SKM-1 treated with dmso at 0.1 percent for 144 hours (cell line): ENCODE measurements around the gene CYSLTR2.
"Not testable (repeated sequence)": the region's sequence is repeated elsewhere in the genome, so short reads cannot be mapped to it uniquely, and the experiment has no call there.

Source experiments
- DNase-seq: peaks from one replicate; lab custom pipeline; 2025; ENCODE audit not compliant: unreplicated experiment; lab: John Stamatoyannopoulos, UW

CYSLTR2 gene

GRCh38 chr13:48644141-48644540 lies 9.6 kb upstream of the CYSLTR2 start:
- DNase-seq = no peak

GRCh38 chr13:48644951-48645350 lies 8.8 kb upstream of the CYSLTR2 start:
- no peak for DNase-seq

DNA sequence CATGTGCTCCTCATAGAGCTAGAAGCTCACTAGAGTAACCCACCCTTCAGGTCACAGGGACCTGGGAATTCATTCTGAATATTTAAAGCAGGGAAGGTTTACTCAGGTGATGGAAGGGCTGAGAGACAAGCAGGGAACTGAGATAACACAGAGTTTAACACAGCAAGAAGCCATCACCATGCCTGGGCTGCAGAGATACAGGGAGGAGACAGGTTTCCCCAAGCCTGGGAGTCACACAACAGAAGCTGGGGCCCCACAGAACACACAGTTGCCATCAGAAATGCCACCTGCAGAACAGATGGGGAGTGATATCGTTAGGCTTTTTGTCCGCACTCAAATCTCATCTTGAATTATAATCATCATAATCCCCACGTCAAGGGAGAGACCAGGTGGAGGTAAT lies 7.9 kb upstream of the CYSLTR2 start:
- no peak for DNase-seq

DNA sequence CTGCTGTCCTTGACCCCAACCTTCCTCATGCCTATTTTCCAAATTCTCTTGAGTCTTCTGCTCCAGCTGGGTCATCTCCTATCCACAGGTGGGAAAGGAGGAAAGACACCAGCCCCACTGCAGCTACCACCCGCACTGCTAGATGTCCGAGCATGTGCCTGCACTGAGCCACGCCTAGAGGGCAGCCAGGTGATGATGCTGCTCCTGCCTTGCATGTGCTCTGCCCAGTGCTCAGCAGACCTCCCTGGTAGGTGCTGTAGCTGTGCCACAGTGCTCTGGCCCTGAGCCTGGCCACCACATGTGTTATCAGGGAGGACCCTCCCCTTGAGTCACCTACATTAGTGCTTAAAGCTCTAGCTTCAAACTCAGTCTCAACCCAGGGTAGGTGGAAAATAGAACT lies 6.9 kb upstream of the CYSLTR2 start:
- DNase-seq = no peak

- no peak for DNase-seq
Observed at GRCh38 chr13:48647625-48648024, 6.1 kb upstream of the CYSLTR2 start.

GRCh38 chr13:48648446-48648845 lies 5.3 kb upstream of the CYSLTR2 start:
- no peak for DNase-seq

- peak; percentile 36 for DNase-seq
Observed at GRCh38 chr13:48652851-48653471, 768 bp upstream of the CYSLTR2 start.

- DNase-seq = no peak
Observed at GRCh38 chr13:48654511-48654910, 782 bp downstream of the CYSLTR2 start.

DNA sequence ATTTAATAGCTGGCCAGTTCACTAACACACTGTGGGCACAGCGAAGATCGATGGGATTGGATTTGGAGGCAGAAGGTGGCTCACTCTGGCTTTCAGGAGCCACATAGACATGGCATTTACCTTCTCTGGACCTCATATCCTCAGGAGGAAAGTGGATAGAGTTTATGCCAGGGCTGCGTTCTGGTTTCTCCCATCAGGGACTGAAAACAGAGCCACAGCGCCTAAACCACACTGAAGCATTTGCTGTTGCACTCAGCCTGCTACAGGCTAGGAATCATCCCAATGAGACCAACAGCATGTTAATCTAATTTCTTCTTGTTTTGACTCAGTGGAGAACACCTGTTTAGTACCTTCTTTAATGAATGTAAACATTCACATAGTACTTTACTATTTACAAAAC lies 1.6 kb downstream of the CYSLTR2 start:
- DNase-seq = no peak

- peak; percentile 73 for DNase-seq
Observed at GRCh38 chr13:48656608-48657007, 2.9 kb downstream of the CYSLTR2 start.

DNA sequence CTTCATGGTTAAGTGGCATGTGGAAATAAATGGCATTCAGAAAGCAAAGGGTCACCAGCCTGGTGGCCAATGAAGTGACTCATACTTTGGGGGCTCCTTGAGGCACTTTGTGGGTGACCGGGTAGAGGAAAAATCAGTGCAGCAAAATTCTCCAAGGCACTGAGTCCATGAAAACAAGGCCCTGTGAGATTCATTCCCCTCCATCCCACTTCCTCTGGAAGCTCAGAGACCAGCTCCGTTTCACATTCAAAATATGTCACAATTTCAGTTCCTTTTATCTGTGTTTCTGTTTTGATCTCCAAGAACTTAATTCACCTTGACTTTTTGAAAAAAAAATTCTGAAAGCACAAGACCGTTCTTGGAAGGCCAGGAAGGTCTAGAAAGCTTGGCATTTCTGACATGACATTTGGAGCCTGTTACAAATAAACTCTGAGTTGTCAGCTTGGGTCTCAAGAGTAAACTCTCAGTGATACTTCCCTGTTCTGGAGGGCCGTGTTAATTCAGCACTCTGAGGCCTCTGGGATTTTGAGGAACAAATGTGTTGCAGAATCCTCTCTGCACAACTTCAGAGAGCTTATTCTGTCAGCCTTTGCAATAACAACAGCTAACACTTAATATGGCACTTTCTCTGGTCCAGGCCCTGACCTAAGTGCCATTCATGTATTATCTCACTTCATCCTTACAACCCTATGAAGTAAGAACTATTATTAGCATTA lies 6.8 kb downstream of the CYSLTR2 start:
- peak; percentile 91 for DNase-seq

- no peak for DNase-seq
Observed at GRCh38 chr13:48661107-48661506, 7.4 kb downstream of the CYSLTR2 start.

- no peak for DNase-seq
Observed at GRCh38 chr13:48662226-48662625, 8.5 kb downstream of the CYSLTR2 start.

DNA sequence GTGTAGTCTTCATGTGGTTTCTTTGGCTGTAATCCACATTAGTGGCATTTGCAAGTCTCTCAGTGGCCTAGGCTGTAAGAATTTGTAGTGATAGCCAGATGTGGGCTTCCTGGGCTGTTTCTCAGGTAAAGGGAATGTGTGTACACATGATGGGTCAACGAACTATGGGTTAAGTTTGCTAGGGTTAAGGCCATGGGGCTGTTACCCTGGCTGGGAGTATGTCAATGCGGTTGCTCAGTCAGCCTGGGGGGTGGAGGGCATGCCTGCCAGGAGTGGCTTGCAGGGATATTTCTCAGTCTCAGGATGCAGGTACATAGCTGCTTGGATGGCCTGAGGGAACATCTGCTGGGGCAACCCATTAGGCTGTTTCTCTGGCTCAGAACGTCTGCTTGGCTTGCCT lies 13.4 kb downstream of the CYSLTR2 start:
- no peak for DNase-seq

GRCh38 chr13:48671421-48671820 lies 17.7 kb downstream of the CYSLTR2 start:
- DNase-seq = not testable (repeated sequence)

GRCh38 chr13:48675247-48675646 lies 21.5 kb downstream of the CYSLTR2 start:
- DNase-seq = no peak

GRCh38 chr13:48678316-48678715 lies 24.6 kb downstream of the CYSLTR2 start:
- DNase-seq = no peak

GRCh38 chr13:48679941-48680680 lies 26.4 kb downstream of the CYSLTR2 start:
- DNase-seq = no peak

- DNase-seq = peak; percentile 15
Observed at GRCh38 chr13:48680756-48681392, 27.1 kb downstream of the CYSLTR2 start.

GRCh38 chr13:48681905-48682304 lies 28.2 kb downstream of the CYSLTR2 start:
- DNase-seq = no peak

- peak; percentile 74 for DNase-seq
Observed at GRCh38 chr13:48682436-48682835, 28.7 kb downstream of the CYSLTR2 start.
